BLaER1 (cell line): ENCODE results near the gene EVX1.

Source experiments
- H3K27ac ChIP-seq: shearing (Covaris generic); formaldehyde crosslinking; 2 replicates; pipeline ENCODE4 v1.8.1; 2022
- H3K27me3 ChIP-seq: shearing (Covaris generic); formaldehyde crosslinking; 2 replicates; pipeline ENCODE4 v1.8.1; 2022
- H3K36me3 ChIP-seq: shearing (Covaris generic); formaldehyde crosslinking; 2 replicates; pipeline ENCODE4 v1.8.1; 2022
- H3K4me1 ChIP-seq: shearing (Covaris generic); formaldehyde crosslinking; 2 replicates; pipeline ENCODE4 v1.8.1; 2022
- H3K4me2 ChIP-seq: shearing (Covaris generic); formaldehyde crosslinking; 2 replicates; pipeline ENCODE4 v1.8.1; 2022
- H3K4me3 ChIP-seq: shearing (Covaris generic); formaldehyde crosslinking; 2 replicates; pipeline ENCODE4 v1.8.1; 2022
- H3K9ac ChIP-seq: shearing (Covaris generic); formaldehyde crosslinking; 2 replicates; pipeline ENCODE4 v1.8.1; 2022
- H3K9me3 ChIP-seq: shearing (Covaris generic); formaldehyde crosslinking; 2 replicates; pipeline ENCODE4 v1.8.1; 2022
- H4K20me1 ChIP-seq: shearing (Covaris generic); formaldehyde crosslinking; 2 replicates; pipeline ENCODE4 v1.8.1; 2022
- Cebpa-rat ChIP-seq: shearing (Covaris generic); IDR thresholded peaks from 2 replicates; pipeline ENCODE4 v1.8.1; 2022

EVX1 gene

DNA sequence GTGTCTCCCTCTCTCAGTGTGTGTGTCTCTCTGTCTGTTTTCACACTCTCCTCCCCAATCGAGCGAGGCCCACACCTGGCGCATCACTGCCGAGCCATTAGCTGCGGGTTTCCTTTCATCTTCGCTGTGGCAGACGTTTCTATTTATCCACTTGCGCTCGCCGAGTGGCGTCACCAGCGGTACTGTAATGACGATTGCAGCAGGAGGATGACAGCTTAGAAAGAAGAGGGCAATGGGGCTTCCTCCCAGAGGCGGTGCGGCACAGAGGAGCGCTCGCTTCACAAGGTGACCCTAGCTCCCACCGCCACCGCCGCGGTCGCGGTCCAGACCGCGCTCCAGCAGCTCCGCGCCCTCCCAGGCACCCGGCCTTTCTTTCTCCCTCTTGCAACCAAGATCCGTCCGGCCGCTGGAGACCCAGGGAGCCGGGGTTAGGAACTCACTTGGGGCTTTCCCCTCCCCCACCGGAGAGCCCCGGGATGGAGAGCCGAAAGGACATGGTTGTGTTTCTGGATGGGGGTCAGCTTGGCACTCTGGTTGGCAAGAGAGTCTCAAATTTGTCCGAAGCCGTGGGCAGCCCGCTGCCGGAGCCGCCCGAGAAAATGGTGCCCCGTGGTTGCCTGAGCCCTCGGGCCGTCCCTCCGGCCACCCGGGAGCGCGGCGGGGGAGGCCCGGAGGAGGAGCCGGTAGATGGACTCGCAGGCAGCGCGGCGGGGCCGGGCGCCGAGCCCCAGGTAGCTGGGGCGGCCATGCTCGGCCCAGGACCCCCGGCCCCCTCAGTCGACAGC, at the start of gene EVX1:
Gene EVX1, plus strand, starts transcription at position 248 of the 785 bp plus-strand sequence. Its CDS starts 229 bp downstream, at position 477.
- Histone ChIP-seq H3K4me3 (0 out of 2 replicates have a peak within 1 kb of the TSS, but pooled peaks have one; percentile 7), H3K9me3 (peaks cover 77% of the 10 kb centered on the region), H3K4me1 (no peaks in the 10 kb centered on the region), H3K4me2 (no peak within 1 kb of the TSS), H3K36me3 (no peaks in the 10 kb centered on the region), H3K27ac (no peak within 1 kb of the TSS), H3K9ac (no peak within 1 kb of the TSS), H3K27me3 (peaks cover 100% of the 10 kb centered on the region), H4K20me1 (no peaks in the 10 kb centered on the region)
- no peak for TF ChIP-seq Cebpa-rat

DNA sequence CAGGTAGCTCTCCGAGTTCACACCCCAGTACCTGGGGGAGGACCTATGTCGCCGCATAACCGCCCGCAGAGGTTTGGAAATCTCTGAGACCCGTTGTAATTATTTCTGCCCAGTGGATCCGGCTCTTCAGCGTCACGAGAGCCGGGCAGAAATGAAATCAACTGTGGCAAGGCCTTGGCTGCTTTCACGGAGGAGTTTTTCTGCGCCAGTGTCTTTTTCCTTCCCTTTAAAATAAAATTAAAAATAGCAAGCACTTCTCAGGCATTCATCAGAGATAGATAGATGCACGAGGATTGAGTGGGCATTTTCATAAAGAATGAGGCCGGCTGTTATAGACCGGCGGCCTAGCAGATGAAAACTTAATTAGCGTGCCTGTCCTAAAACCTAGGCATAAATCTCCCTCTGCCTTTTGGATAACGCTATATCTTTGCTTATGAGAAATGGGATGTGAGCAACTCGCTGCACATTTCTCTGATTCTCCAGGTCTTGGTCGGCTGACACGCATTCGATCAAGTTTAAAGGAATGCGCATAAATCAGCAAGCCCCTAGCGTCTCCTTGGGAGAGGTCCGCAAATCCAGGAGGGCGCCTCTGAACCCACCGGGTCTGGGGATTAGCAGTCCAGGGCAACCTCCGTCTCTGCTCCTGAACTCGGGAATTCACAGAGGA, 49.1 kb upstream of the EVX1 start:
- no peak for TF ChIP-seq Cebpa-rat
- H3K9ac ChIP-seq: no peak overlapping the region
- H3K4me1 ChIP-seq: no peaks in the 10 kb centered on the region
- peaks cover 97% of the 10 kb centered on the region for H4K20me1 ChIP-seq
- no peak overlapping the region for H3K27ac ChIP-seq
- peaks cover 100% of the 10 kb centered on the region for H3K27me3 ChIP-seq
- H3K36me3 ChIP-seq: no peaks in the 10 kb centered on the region
- H3K4me3 ChIP-seq: no peak overlapping the region
- H3K9me3 ChIP-seq: no peaks in the 10 kb centered on the region; the same call in 1 of the 2 replicates
- no peak overlapping the region for H3K4me2 ChIP-seq

DNA sequence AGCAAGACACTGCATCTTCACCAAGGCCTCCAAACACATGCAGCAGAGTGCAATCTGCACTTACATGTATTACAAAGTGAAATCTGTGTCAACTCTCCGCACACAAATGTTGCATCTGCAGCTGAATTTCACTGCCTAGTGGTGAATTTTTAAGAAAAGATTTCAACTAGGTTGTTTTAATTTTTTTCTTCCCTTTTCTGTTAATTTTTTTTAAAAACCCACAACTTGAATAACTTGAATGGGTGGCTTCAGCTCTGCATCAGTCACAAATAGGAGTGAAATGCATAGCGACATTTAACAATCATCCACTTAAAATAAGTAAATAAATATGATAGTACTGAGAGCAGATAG, 48.6 kb upstream of the EVX1 start:
- Histone ChIP-seq H3K9ac (no peak overlapping the region), H3K4me1 (peaks cover 2% of the 10 kb centered on the region), H3K27ac (no peak overlapping the region), H3K9me3 (no peaks in the 10 kb centered on the region; the same call in 1 of the 2 replicates), H3K27me3 (peaks cover 100% of the 10 kb centered on the region), H3K4me3 (no peak overlapping the region), H3K36me3 (no peaks in the 10 kb centered on the region), H3K4me2 (no peak overlapping the region), H4K20me1 (peaks cover 97% of the 10 kb centered on the region)
- TF ChIP-seq Cebpa-rat: no peak

DNA sequence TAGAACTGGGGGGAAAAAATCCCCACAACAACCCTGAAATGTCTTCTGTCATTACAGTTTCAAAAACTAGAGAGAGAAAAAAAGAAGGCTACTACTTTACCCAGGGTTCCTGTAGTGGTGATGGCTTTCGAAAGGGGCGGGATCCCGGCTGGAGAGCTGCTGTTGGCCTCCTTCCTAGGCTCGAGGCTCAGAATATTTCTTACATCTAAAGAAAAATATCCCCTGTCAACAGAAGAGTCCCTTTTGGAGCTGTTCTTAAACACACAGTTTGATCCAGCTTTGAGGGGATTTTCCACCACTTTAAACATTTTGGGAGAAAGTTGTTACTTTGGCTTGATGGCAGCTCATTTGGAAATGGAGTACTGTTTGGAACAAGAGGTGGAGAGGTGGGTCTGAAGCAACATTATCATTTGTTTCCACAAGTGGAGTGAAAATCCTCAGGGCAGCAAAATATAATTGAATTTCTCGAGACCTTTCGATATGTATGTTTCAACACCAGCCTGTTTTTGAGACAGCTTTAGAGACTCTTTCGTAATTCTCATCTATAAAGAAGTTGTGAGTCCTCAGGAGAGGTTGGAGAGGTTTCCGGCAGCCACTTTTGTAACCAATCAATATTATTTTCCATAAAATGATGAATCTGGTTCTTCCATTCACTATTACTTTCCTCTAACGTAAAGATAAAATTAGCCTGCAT, 47.8 kb upstream of the EVX1 start:
- H3K4me2 ChIP-seq: no peak overlapping the region
- H3K27ac ChIP-seq: no peak overlapping the region
- peaks cover 100% of the 10 kb centered on the region for H3K27me3 ChIP-seq
- no peak overlapping the region for H3K4me3 ChIP-seq
- no peak for TF ChIP-seq Cebpa-rat
- peaks cover 10% of the 10 kb centered on the region for H3K4me1 ChIP-seq
- H4K20me1 ChIP-seq: peaks cover 97% of the 10 kb centered on the region
- no peaks in the 10 kb centered on the region for H3K36me3 ChIP-seq
- no peaks in the 10 kb centered on the region; the same call in 1 of the 2 replicates for H3K9me3 ChIP-seq
- H3K9ac ChIP-seq: no peak overlapping the region

DNA sequence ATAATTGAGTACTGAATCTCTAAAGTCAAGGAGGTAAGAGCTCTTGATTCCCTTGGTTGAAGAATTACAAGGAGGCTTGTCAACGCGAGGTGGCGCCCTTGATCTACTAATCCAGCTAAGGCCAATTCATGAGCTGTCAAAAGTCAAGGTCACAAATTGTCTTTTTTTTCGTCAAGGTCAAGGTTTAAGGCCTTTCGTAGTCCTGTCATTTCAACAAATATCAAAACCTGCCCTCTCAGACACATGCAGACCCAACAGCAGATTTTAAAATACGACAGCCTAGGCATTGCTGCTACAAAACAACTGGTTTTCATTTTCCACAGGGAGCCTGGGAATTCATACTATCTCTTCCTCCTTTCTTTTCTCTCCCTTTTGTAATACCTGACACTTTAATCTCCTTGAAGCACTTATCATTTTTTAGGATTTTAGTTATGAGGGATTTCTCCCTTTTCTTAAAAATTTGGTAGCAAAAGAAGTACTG, 46.3 kb upstream of the EVX1 start:
- peaks cover 97% of the 10 kb centered on the region for H4K20me1 ChIP-seq
- no peaks in the 10 kb centered on the region for H3K36me3 ChIP-seq
- TF ChIP-seq Cebpa-rat: no peak
- H3K9ac ChIP-seq: no peak overlapping the region
- H3K4me3 ChIP-seq: no peak overlapping the region
- H3K9me3 ChIP-seq: no peaks in the 10 kb centered on the region; the same call in 1 of the 2 replicates
- no peak overlapping the region for H3K27ac ChIP-seq
- peaks cover 100% of the 10 kb centered on the region for H3K27me3 ChIP-seq
- no peak overlapping the region for H3K4me2 ChIP-seq
- peaks cover 25% of the 10 kb centered on the region for H3K4me1 ChIP-seq

DNA sequence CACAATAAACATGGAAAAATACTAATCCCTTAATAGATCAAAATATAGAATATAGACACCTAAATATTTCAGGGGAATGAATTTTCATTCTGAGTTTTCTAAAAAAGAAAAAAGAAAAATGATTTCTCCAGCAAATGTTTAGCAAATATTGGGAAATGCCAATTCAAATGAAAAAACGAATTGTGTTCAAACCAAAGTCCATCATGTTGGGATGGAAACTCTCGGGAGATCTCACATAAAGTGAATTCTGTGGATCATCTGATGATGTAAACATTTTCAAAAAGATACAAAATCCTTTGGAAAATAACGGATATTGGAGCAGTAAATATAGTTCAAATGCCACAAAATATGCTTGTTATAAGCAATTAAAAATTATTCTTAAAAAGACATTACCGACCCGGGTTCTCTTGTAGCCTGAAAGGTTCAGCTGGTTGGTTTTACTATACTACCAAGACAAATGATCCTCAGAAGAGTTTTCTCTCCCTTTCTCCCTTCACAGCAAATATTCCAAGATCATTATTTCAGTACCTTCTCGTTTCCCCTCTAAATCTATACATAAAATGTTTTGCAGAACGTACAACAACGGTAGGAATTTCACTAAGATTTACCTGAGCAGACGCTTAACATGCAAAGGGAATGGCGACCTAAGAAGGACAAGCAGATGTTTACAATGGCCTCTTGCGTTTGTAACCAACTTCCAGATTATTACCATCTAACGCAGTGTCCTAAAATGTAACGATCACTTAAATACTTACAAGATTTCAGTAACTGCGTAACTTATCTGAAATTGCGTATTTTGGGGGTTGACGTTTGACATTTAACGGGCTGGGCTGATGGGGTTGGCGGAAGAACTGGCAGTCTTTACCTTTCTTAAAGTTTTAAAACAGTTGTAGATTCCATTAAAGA, 45.2 kb upstream of the EVX1 start:
- H3K4me3 ChIP-seq: no peak overlapping the region
- H3K27ac ChIP-seq: no peak overlapping the region
- no peaks in the 10 kb centered on the region for H3K36me3 ChIP-seq
- H4K20me1 ChIP-seq: peaks cover 97% of the 10 kb centered on the region
- no peak for TF ChIP-seq Cebpa-rat
- no peak overlapping the region for H3K4me2 ChIP-seq
- no peak overlapping the region for H3K9ac ChIP-seq
- peaks cover 100% of the 10 kb centered on the region for H3K27me3 ChIP-seq
- H3K9me3 ChIP-seq: no peaks in the 10 kb centered on the region
- H3K4me1 ChIP-seq: peaks cover 28% of the 10 kb centered on the region

DNA sequence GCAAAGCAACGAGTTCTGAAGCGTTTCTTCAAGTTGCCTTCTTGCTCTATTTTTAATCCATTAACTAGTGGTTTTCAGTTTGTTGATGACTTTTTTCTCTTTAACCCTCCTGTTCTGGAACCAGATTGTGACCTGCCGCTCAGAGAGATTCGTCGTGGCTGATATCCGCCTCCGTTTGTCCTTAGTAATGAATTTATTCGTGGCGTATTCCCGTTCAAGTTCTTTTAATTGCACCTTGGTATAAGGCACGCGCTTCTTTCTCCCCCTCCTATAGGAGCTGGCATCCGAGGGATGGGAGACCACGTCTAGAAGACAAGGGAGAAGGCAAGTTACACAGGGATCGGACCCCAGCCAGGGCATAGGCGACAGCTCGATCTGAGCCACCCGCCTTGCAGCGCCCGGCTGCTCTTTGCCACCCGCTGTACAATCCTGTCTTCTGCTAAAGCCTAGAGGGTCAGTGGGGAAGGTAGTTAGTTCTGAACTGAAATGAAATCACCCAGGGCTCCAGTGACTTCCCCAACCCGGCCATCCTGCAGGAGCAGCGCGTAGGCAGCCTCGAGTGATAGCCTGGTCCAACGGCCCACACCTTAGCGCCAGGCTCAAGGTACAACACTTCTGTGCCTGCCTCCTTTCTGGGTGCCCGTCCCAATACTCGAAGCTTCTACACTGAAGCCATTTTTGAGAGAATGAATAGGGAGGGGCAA, 44.3 kb upstream of the EVX1 start:
- Histone ChIP-seq H4K20me1 (peaks cover 97% of the 10 kb centered on the region), H3K4me2 (no peak overlapping the region), H3K9me3 (no peaks in the 10 kb centered on the region), H3K4me1 (peaks cover 28% of the 10 kb centered on the region), H3K27me3 (peaks cover 100% of the 10 kb centered on the region), H3K36me3 (no peaks in the 10 kb centered on the region), H3K27ac (no peak overlapping the region), H3K4me3 (no peak overlapping the region), H3K9ac (no peak overlapping the region)
- TF ChIP-seq Cebpa-rat: no peak

DNA sequence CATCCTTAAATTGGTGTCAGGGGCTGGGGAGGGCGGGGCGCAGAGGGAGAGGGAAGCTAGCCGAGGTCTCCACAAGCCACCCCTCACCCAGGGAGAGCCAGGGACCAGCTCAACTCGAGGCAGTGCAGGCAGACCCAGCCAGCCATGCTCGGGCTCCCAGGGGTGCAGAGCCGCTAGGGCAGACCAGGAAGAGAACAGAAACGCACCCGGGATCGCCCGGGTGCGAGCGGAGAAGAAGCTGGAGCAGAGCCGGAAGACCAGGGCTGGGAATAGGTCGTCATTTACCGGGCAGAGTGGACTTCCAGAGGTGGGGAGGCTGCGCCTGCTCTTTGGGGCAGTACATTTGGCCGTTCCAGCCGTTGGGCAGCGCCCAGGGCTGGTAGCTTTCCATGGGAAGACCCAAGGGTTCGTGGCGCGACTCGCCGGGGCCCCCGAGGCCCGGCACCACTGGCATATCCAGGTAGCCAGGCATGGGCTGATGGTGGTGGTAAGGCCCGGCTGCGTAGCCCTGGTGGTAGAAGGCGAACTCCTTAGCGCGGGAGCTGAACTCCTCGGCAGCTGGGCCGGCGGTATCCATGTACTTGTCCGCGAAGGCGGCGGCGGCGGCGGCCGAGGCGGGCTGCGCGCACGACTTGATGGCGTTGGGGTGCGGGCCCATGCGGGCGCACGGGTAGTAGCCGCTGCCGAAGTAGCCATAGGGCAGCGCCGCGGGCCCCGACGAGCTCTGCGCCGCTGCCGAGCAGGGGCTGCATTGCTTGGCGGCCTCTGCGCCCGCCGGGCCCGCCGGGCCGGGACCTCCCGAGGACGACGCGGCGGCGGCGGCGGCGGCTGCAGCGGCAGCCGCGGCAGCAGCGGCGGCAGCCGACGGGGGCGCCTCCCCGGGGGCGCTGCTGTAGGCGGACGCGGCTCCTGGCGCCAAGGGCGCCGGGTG, 43.5 kb upstream of the EVX1 start:
- Histone ChIP-seq H3K4me3 (peak overlapping the region; percentile 67), H3K4me1 (peaks cover 28% of the 10 kb centered on the region), H3K9ac (no peak overlapping the region), H3K27me3 (peaks cover 100% of the 10 kb centered on the region), H3K27ac (no peak overlapping the region), H3K9me3 (no peaks in the 10 kb centered on the region), H3K4me2 (peak overlapping the region; percentile 93), H3K36me3 (no peaks in the 10 kb centered on the region), H4K20me1 (peaks cover 97% of the 10 kb centered on the region)
- no peak for TF ChIP-seq Cebpa-rat
